C4-2B (cell line): Measurements from ENCODE around the gene TBK1.

Experiments
- CTCF ChIP-seq: fragments of 450-650 bp; conservative IDR thresholded peaks from 2 replicates; pipeline ENCODE4 v1.5.1; 2017; ENCODE audit warnings: mild to moderate bottlenecking
- ZFX ChIP-seq: fragments of 450-650 bp; IDR thresholded peaks from 2 replicates; pipeline ENCODE4 v1.6.1; 2017

- no peak for TF ChIP-seq CTCF
- TF ChIP-seq ZFX, result no peak
Observed at GRCh38 chr12:64459394-64459891, 7.5 kb downstream of the TBK1 start.
